D721Med (cell line): ENCODE measurements around the gene PRKCD.

ENCODE experiments used
- DNase-seq: peaks from one replicate; pipeline ENCODE4 v3.0.0; 2011; ENCODE audit warnings: low spot score; ENCODE audit not compliant: insufficient read length
- FAIRE-seq: peaks from 2 replicates; lab custom pipeline; 2011; peaks lifted over from hg19 to GRCh38; lab: Jason Lieb, UNC
- CTCF ChIP-seq: IDR thresholded peaks from 2 replicates; pipeline ENCODE4 v1.5.1; 2012; ENCODE audit warnings: mild to moderate bottlenecking, control low read depth; ENCODE audit not compliant: insufficient read depth; ENCODE audit errors: missing control alignments

Gene PRKCD

DNA sequence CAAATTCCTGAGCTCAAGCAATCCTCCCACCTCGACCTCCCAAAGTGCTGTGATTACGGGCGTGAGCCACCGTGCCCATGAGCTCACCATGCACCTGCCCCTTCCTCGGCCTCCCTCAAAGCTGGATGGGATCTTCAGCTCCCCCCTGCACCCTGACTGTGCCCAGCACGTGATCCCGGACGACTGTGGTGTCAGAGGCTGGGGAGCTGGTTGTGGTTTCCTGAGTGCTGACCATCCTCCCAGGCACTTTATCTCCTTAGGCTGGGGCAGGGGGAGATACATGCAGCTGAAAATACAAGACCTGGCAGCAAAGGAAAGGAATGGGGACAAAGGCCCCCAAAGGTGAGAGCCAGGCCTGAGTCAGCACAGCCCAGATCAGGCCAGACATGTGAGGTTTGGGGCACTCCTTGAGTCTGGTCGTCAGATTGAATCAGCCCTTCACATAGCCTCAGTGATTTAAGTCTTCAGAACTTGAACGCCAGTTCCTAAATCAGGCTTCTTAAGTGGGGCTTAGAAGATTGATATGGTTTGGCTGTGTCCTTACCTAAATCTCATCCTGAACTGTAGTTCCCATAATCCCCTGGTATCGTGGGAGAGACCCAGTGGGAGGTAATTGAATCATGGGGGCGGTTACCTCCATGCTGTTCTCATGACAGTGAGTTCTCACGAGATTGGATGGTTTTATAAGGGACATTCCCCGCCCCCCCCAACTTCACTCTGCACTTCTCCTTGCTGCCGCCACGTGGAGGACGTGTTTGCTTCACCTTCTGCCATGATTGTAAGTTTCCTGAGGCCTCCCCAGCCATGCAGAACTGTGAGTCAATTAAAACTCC lies 35.8 kb downstream of the PRKCD start:
- TF ChIP-seq CTCF = no peak
- DNase-seq (no peak), FAIRE-seq (no peak)

DNA sequence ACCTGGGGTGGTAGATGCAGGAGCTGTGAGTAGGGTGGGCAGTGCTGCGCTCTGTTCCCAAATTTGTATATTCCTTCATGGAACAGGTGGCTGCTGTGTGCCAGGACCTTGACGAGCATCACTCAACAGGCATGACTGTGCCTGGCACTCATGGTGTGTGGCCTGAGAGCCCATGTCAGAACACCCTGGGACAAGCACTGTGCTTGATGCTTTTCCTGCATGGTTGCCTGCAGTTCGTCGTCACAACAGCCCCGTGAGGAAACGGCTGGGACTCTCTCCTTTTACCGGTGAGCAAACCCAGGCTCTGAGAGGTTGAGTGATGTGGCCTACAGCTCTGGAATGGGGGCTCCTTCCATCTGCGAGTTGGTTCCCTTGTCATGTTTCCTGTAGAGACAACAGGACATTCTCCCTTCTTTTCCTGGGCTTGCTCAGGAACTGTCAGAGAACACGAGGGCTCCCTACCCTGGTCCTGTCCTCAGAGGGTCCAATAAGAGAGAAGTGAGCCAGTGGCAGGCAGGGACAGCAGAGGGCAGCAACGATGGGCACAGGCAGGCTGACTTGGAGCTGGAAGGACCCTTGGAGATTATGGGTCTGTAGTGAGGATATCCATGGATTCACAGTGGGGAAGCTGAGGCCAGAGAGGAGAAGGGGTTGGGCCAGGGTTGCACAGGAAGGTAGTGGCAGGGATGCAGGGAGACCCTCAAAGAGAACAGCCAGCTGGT lies 37.4 kb downstream of the PRKCD start:
- TF ChIP-seq CTCF = no peak
- DNase-seq (no peak), FAIRE-seq (no peak)

GRCh38 chr3:53198996-53199395 lies 38.0 kb downstream of the PRKCD start:
- TF ChIP-seq CTCF = no peak
- FAIRE-seq (no peak), DNase-seq (no peak)

DNA sequence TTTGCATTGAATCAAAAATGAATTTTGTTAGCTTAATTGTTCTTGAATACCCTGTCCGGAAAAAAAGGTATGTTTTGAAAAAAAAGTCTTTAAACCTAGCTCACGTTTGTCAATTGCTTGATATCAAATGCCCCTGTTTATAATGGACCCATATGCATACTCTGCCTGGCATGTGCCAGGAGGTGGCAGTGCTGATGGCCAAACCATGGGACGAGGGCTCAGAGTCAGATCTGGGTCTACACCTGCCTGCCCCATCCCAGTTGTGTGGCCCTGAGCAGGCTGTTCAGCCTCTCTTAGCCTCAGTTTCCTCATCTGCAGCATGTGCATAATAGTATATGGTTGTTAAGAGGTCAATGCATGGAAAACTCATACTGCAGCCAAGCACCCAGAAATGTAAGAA lies 38.8 kb downstream of the PRKCD start:
- FAIRE-seq = no peak
- TF ChIP-seq CTCF = no peak
- no peak for DNase-seq

GRCh38 chr3:53200501-53201498 lies 39.8 kb downstream of the PRKCD start:
- no peak for DNase-seq
- TF ChIP-seq CTCF = no peak
- FAIRE-seq = no peak

DNA sequence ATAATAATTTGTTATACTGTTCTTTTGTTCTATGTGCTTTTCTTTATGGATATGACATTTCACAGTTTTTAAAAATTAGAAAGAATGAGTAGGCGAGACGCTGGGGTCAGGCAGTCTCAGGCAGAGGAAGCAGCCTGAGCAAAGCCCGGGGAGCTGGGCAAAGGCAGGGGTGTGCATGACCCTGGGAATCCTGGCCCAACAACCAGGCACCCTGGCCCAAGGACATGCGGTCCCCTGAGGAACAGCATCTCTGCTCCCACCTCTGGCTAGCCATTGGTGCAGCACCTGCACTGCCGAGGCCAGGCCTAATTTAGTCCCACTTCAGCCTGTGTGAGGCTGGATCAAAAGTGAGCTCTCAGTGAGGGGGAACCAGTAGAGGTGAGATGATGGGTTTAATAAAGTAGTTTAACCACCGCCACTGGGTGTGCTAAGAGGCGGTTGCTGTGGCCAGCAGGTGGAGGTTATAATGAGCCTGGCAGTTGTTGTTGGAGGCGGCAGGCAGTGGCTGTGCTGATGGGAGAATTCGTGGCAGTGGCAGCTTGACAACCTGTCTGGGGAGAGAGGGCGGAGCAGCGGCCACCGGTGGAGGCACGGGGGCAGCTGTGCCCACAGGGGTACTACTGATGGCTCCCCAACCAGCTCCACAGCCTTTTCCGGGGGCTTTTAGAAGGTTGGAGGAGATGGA lies 41.5 kb downstream of the PRKCD start:
- DNase-seq (no peak), FAIRE-seq (no peak)
- TF ChIP-seq CTCF = no peak
